NCI-H460 (cell line): ENCODE data around the gene LRRC4B. TPM values are rescaled to one million over a fixed set of nuclear protein-coding genes. Genes with fewer than 3 reads are reported as not detected.
A peak's percentile ranks its signal among the peaks of the same experiment; 100 is the strongest.
"Not testable (repeated sequence)": the region's sequence is repeated elsewhere in the genome, so short reads cannot be mapped to it uniquely, and the experiment has no call there.

Source experiments
- DNase-seq: peaks from one replicate; pipeline ENCODE4 v3.0.0-alpha.2; 2016; ENCODE audit warnings: low read depth; ENCODE audit errors: extremely low read depth
- total RNA-seq: library from RNA; depleted of rRNA; stranded (reverse); fragments of >200 nt; shearing (Covaris generic); gene quantifications from 2 replicates; pipeline ENCODE4 v1.2.3, GENCODE V29; 2014

The LRRC4B gene
- total RNA-seq, 1 experiment from 2014 or later: 0.25 TPM

DNA sequence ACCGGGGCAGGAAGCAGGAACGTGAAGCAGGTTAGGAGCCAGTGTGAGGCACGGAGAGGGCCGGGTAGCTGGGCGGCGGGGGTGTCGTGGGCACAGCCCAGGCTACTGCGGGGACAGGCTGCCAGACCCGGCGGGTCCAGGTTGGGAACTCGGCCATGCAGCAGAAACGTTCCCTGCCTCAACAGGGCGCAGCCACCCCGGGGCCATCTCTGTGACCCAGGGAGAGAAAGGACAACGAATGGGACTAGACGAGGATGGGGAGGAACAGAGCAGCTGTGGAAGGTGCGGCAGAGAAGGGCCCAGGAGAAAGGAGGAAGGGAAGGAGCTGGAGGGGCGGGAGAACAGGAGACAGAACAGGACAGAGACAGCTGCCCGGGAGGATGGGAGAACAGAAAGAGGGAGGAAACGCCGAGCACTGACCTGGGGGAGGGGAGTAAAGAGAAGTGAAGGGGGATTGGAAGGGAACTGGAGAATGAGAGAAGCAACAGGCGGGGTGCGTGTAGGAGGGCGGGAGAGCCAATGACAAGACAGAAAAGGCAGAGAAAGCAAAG lies 78.7 kb downstream of the LRRC4B start:
- DNase-seq: no peak

DNA sequence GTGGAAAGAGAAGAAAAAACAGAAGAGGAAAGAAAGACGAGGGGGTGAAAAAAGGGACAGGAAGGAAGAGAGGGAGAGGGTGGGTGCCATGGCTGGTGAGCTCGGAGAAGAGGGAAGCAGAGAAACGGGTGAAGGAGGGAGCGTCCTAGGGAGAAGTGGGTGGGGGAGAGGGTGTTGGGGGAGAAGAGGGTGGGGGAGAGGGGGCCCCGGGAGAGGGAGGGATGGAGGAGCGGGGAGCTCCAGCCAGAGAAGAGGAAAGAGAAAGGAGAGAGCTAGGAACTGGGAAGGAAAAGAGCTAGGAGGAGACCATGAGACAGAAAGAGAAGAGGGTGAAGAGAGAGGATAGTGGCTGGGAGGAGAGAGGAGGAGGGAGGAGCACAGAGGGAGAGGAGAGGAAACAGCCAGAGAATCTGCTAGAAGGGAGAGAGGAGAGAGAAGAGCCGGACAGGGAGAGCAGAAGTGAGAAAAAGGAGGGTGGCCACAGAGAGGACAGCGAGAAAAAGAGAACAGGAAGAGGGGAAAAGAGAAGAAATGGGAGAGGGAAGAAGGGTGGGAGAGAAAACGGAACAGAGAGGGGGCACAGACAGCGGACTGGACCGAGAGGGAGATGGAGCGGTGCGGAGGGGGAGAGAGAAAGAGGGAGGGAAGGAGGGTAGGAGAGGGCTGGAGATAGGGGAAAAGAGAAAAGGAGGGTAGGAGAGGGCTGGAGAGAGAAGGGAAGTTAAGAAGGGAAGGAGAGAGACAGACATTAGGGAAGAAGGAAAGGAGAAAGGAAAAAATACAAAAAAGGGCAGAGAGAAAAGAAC lies 79.6 kb downstream of the LRRC4B start:
- no peak for DNase-seq

DNA sequence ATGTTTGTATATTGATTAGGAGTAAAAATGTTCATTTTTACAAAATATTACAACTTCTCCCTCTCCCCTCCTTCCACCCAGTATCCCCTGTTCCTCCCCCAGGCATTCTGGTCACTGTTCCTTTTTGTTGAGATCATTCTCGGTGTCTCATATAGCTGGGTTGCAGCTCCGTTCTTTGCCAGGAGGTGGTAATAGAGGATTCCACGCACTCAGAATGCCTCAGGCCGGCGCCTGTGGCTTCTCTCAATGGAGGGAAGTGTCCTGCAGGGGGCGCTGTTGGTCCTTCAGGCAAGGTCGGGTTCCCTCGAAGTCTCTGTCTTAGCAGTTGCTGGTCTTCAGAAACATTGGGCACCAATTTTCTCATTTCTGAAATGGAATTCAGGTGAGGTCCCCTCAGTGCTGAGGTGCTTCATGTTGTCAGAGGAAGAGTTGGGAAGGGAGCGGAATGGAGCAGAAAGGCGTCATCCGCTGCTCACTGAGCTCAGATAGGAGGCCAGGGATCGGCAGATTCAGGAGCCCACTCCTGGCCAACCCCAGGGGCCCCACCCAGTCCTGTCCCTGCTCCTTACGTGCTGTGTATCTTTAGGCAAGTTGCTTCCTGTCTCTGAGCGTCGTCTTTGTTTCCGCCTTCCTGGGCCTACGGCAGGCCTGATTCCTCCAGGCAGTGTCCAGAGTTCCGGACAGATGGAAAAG lies 81.3 kb downstream of the LRRC4B start:
- no peak for DNase-seq

GRCh38 chr19:50485284-50485955 lies 82.8 kb downstream of the LRRC4B start:
- DNase-seq: no peak

GRCh38 chr19:50482916-50483315 lies 85.3 kb downstream of the LRRC4B start:
- DNase-seq: no peak

GRCh38 chr19:50482271-50482855 lies 85.9 kb downstream of the LRRC4B start:
- DNase-seq: no peak

- DNase-seq: no peak
These were observed 86.7 kb downstream of the LRRC4B start for GRCh38 chr19:50481351-50482149.

DNA sequence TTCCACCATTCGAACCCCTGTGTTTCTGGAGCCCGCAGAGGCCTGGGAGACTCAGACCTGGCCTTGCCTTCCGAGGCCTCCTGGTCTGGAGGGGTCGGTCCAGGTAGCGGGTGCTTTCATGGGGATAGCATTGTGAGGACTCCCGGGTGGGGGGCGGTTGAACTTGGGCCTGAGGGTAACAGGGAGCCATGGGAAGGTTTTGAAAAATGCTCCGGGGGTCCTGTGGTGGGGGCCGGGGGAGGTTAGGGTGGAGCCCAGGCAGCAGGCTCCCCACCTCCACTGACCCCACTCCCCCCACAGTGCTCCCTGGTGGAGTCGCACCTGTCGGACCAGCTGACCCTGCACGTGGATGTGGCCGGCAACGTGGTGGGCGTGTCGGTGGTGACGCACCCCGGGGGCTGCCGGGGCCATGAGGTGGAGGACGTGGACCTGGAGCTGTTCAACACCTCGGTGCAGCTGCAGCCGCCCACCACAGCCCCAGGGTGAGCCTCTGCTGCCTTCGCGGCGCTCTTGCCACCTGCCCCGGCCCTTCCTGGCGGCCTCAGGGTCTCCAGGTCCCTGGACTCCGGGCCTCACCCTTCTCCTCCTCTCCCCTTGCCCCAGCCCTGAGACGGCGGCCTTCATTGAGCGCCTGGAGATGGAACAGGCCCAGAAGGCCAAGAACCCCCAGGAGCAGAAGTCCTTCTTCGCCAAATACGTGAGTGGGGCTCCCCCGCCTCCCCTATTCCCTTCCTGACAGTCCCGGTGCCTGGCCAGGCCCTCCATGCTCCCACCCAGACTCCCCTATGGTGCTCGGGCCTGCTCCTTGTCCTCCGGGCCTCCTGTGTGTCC lies 87.7 kb downstream of the LRRC4B start:
- no peak for DNase-seq

- no peak for DNase-seq
These were observed 88.4 kb downstream of the LRRC4B start for GRCh38 chr19:50479761-50480251.

GRCh38 chr19:50478901-50479715 lies 89.1 kb downstream of the LRRC4B start:
- no peak for DNase-seq

GRCh38 chr19:50477751-50478515 lies 90.3 kb downstream of the LRRC4B start:
- DNase-seq: no peak

DNA sequence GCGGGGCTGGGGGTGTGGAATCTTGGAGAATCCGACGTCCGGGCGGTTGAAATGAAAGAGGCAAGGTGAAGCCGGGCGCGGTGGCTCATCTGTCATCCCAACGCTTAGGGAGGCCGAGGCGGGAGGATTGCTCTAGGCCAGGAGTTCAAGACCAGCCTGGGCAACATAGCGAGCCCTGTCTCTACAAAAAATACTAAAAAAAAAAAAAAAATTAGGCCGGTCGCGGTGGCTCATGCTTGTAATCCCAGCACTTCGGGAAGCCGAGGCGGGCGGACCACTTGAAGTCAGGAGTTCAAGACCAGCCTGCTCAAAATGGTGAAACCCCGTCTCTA lies 91.4 kb downstream of the LRRC4B start:
- DNase-seq: no peak

GRCh38 chr19:50476224-50476906 lies 91.9 kb downstream of the LRRC4B start, which contains the start of the genes EMC10 and GARIN5A:
Gene EMC10 (plus strand): TSS chr19:50476507. CDS start chr19:50476545, 38 bp downstream.
Gene GARIN5A (minus strand): TSS chr19:50476848. CDS start chr19:50476388, 460 bp downstream.
- peak; percentile 87 for DNase-seq

GRCh38 chr19:50475736-50476223 lies 92.5 kb downstream of the LRRC4B start:
- no peak for DNase-seq

- no peak for DNase-seq
These were observed 93.1 kb downstream of the LRRC4B start for GRCh38 chr19:50475101-50475568.

DNA sequence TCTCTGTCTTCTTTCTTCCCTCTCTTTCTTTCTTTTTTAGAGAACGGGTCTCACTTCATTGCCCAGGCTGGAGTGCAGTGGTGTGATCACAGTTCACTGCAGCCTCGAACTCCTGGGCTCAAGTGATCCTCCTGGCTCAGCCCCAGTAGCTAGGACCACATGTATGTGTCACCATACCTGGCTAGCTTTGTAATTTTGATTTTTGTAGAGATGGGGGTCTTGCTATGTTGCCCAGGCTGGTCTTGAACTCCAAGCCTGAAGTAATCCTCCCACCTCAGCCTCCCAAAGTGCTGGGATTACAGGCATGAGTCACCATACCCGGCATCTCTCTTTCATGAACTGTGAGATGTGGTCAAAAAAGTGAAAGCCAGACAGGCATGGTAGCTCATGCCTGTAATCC lies 94.9 kb downstream of the LRRC4B start:
- DNase-seq: not testable (repeated sequence)
